HG03469 (cell line): ENCODE data around the gene OLA1.

Experiments
- ATAC-seq: cut with Tn5 transposase; IDR thresholded peaks from one replicate; pipeline ENCODE4 v1.9.1; 2021; ENCODE audit warnings: mild to moderate bottlenecking, moderate library complexity, moderate number of reproducible peaks; ENCODE audit not compliant: unreplicated experiment

OLA1 gene

DNA sequence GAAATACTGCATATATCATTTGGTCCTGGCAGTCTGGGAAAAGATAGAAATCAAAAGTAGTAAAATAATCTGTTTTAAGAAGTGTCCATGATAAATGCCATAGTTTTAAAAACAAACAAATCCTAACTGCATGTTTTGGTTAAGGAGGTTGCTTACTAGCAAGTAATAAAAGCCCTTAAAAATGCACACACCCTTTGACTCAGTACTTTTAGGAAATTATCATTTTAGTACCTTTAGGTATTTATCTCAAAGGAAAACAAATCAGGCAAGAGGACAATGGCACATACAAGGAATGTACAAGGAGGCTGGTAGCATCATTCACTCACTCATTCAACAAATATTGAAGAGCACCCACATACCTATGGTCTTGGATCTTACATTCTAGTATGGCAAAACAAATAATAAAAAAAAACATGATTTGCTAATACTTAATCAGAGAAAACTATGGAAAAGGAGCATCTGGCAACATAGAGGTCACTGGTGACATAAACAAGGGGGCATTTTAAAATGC is 67.6 kb downstream of the OLA1 start:
- ATAC-seq = no peak

- no peak for ATAC-seq
Observed at GRCh38 chr2:174180165-174180724, 68.1 kb downstream of the OLA1 start.

GRCh38 chr2:174177316-174177890 is 70.9 kb downstream of the OLA1 start:
- no peak for ATAC-seq

- no peak for ATAC-seq
Observed at GRCh38 chr2:174176898-174177297, 71.4 kb downstream of the OLA1 start.

GRCh38 chr2:174174741-174175140 is 73.6 kb downstream of the OLA1 start:
- ATAC-seq = no peak

DNA sequence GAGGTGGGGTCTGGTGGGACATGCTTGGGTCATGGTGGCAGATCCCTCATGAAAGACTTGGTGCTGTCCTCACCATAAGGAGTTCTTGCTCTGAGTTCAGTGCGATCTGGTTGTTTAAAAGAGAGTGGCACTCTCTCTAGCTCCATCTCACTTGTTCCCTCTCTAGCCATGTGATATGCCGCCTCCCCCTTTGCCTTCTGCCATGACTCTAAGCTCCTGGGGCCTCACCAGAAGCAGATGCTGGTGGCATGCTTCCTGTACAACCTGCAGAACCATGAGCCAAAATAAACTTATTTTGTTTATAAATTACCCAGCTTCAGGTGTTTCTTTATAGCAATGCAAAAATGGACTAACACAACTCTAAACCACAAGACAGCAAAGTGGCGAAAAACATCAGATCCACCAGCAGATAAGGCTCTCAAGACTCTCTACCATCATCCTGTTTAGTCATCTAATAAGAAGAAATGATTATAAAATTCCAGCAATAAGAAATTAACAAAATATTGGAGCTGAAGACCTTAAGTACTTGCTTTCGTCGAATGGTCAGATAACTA is 75.5 kb downstream of the OLA1 start:
- ATAC-seq = no peak

DNA sequence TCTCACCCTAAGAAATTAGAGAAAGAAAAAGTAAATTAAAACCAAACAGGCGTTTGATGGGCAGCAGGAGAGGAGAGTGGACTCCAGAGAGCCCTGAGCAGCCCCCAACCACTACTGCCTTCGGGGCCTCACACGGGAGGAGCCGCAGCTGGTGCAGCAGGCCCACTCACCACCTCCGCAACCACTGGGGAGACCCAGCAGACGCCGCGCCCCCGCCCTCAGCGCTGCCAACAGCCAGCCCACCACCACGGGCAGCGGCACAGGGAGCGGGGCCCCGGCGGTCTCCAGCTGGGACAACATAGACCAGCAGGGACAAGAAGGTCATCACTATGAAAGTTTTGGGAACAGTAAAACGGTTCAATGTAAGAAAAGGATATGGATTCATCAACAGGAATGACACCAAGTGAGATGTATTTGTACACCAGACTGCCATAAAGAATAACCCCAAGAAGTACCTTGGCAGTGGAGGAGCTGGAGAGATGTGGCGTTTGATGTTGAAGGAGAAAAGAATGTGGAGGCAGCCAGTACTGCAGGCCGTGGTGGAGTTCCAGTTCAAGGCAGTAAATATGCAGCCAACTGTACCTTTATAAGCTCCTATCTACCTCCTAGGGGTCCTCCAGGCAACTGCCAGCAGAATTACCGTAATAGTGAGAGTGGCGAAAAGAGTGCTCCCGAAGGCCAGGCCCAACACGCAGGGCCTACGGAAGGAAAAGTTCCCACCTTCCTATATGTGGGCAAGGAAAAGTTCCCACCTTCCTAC is 76.5 kb downstream of the OLA1 start:
- ATAC-seq = no peak

DNA sequence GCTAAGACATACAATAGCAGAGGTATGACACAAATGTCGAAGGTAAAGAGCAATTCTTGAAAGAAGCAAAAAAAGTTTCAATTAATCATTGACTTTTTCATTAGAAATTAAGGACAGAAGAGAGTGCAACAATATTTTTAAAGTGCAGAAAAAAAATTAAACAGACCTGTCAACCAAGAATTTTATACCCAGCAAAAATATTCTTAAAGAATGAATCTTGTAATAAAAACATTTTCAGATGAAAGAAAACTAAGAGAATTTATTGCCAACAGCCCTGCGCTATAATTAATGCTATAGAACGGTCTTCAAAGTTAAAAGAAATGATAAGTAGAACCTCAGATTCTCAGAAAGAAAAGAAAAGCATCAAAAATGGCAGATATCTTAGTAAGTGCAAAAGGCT is 79.0 kb downstream of the OLA1 start:
- ATAC-seq = no peak

DNA sequence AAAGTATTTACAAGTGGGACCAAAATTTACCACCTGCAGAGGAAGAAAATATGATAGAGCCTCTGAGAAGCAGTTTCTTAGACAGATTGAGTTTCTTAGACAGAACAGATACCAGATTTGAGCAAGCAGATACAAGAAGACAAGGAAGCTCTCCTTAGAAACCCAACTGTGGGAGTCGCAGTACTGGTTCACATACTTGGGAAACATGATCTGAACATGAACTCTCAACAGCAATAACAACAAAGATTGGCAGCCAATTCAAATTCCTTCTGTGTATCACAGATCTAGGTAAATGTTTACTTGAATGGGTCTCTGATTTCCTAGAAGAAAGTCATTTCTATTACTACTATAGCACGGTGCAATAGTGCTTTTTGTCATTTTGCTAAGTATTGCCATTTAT is 82.1 kb downstream of the OLA1 start:
- ATAC-seq = no peak

DNA sequence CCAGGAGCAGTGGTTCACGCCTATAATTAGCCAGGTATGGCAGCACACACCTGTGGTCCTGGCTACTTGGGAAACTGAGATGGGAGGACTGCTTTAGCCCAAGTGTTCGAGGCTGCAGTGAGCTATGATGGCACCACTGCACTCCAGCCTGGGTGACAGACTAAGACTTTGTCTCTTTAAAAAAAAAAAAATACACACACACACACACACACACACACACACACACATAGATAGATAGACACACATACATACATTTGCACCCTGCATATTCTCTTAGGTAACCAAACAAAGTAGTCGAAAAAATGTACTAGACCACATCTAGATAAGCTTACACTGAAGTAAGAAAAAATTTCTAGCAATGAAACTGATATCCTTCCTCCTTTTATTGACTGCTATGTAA is 86.8 kb downstream of the OLA1 start:
- ATAC-seq = no peak

- no peak for ATAC-seq
Observed at GRCh38 chr2:174158003-174158402, 90.3 kb downstream of the OLA1 start.

DNA sequence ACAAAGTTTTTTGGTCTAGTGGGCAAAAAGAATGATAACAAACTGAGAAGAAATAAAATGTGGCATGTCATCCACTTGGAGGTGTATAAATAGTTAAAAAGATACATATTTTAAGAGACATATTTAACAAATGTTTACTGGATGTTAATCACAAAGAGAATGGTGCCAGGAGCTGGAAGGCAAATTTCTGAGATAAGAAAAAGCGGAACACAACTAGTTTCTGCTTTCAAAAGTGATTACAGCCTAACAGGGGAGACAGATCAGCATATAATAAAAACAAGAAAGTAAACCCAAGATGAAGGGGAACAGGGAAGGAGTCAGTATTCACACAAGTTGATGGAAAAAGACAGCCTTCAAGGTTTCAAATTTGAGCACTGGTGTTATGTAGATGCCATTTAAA is 91.3 kb downstream of the OLA1 start:
- no peak for ATAC-seq

- no peak for ATAC-seq
Observed at GRCh38 chr2:174153757-174154680, 94.3 kb downstream of the OLA1 start.

- no peak for ATAC-seq
Observed at GRCh38 chr2:174149530-174149929, 98.8 kb downstream of the OLA1 start.

GRCh38 chr2:174148833-174149232 is 99.5 kb downstream of the OLA1 start:
- ATAC-seq = no peak

GRCh38 chr2:174145827-174146226 is 102.5 kb downstream of the OLA1 start:
- ATAC-seq = no peak

- ATAC-seq = no peak
Observed at GRCh38 chr2:174142290-174142689, 106.0 kb downstream of the OLA1 start.

DNA sequence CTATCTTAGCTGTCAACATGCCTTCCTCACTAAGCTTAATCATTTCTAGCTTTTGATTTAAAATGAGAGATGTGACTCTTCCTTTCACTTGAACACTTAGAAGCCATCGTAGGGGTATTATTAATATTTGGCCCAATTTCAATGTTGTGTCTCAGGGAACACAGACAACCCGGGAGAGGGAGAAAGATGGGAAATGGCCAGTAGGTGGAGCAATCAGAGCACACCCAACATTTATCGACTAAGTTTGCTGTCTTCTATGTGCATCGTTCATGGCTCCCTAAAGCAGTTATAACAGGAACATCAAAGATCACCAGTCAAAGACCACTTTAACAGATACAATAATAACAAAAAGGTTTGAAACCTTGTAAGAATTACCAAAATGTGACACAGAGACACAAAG is 110.2 kb downstream of the OLA1 start:
- ATAC-seq = no peak

- ATAC-seq = no peak
Observed at GRCh38 chr2:174135981-174136380, 112.4 kb downstream of the OLA1 start.

DNA sequence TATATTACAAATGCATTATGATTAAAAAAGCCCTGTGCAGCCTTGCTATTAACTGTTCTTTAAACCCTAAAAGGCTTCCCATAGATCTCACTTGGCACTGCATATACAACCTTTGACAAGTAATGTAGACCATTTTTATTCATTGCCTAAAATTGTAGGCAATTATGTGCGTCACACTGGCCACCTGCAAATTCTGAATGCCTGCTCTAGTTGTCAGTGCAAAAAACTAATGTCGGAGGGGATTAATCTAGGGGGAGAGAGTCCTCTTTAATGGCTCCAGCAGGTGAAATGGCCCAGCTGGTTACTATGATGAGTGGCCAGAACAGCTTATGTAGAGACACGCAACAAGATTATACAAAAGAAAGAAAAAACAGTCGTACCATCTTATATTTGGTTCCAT is 123.2 kb downstream of the OLA1 start:
- ATAC-seq = no peak

DNA sequence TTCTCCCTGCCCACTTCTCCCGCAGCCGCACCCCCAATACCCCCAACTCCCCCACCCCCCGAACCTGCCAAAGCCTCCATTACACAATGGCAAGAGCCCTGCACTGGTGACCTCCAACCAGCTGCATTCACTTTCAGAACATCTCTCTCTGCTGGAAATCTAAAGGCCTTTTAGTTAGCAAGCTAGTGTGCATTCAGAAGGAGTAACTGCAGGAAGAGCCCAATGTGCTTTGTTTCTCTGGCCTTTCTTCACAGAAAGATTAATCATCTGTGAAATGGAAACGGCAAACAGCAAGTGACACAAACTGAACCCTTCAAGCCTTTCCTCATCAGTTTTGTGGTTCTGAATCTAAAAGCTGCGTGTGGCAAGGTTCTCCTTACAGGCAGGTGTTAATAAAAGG is 124.2 kb downstream of the OLA1 start:
- no peak for ATAC-seq
